HEK293 (cell line): ENCODE measurements around the gene ARFGEF2.

Source experiments
- CTCF ChIA-PET: fragments of 350-600 bp; formaldehyde crosslinking; extraction: SDS; loops from one replicate; lab custom pipeline; 2021; ENCODE audit warnings: antibody characterized with exemption; lab: Yijun Ruan, JAX
- POLR2A ChIA-PET: fragments of 300-600 bp; formaldehyde crosslinking; extraction: SDS; loops from one replicate; lab custom pipeline; 2020; ENCODE audit warnings: antibody characterized with exemption, inconsistent platforms; lab: Yijun Ruan, JAX
- H3K27ac ChIP-seq: fragments of 200-500 bp; sonication (Bioruptor generic); 2 replicates; pipeline ENCODE4 v1.5.1; 2014; ENCODE audit warnings: low read depth, low read length, control low read depth, inconsistent platforms; ENCODE audit errors: extremely low read depth
- H3K36me3 ChIP-seq, 2 experiments: fragments of 200-500 bp in 1 of 2; sonication (Bioruptor generic) in 1 of 2; 1 replicate in 1 of 2; 2 replicates in 1 of 2; pipeline ENCODE4 v1.5.1; 2014 to 2017; ENCODE audit warnings: inconsistent platforms in 2 of 2, low read length in 2 of 2; ENCODE audit not compliant: control insufficient read depth in 2 of 2, insufficient read depth in 1 of 2
- H3K4me1 ChIP-seq: fragments of 200-500 bp; sonication (Bioruptor generic); 2 replicates; pipeline ENCODE4 v1.5.1; 2014; ENCODE audit warnings: mild to moderate bottlenecking, low read length, inconsistent platforms; ENCODE audit not compliant: control insufficient read depth, insufficient read depth
- H3K4me3 ChIP-seq: 2 replicates; pipeline ENCODE4 v1.5.1; 2011; ENCODE audit warnings: low read depth, mild to moderate bottlenecking, control low read depth, low read length, moderate library complexity
- H3K9me3 ChIP-seq: fragments of 200-500 bp; sonication (Bioruptor generic); 2 replicates; pipeline ENCODE4 v1.5.1; 2014; ENCODE audit warnings: low read depth, low read length, inconsistent platforms; ENCODE audit not compliant: control insufficient read depth, insufficient read depth
- EGR2 ChIP-seq: fragments of 450-650 bp; formaldehyde crosslinking; IDR thresholded peaks from 2 replicates; pipeline ENCODE4 v1.5.1; 2016; ENCODE audit warnings: low read depth, missing biosample characterization, missing genetic modification characterization
- FEZF1 ChIP-seq: fragments of 450-650 bp; formaldehyde crosslinking; IDR thresholded peaks from 2 replicates; pipeline ENCODE4 v1.5.1; 2016; ENCODE audit warnings: missing biosample characterization, missing genetic modification characterization
- IKZF3 ChIP-seq: fragments of 450-650 bp; IDR thresholded peaks from 2 replicates; pipeline ENCODE4 v1.5.0; 2018; ENCODE audit warnings: missing biosample characterization, mild to moderate bottlenecking, missing genetic modification characterization, moderate library complexity
- KLF10 ChIP-seq: fragments of 450-650 bp; IDR thresholded peaks from 2 replicates; pipeline ENCODE4 v1.5.1; 2018; ENCODE audit warnings: missing biosample characterization, mild to moderate bottlenecking, missing genetic modification characterization
- KLF7 ChIP-seq: fragments of 450-650 bp; formaldehyde crosslinking; IDR thresholded peaks from 2 replicates; pipeline ENCODE4 v1.5.1; 2016; ENCODE audit warnings: missing biosample characterization, missing genetic modification characterization, borderline replicate concordance
- KLF8 ChIP-seq: fragments of 450-650 bp; formaldehyde crosslinking; IDR thresholded peaks from 2 replicates; pipeline ENCODE4 v1.5.1; 2016; ENCODE audit warnings: missing biosample characterization, missing genetic modification characterization
- MEIS1 ChIP-seq: sonication (generic); formaldehyde crosslinking; IDR thresholded peaks from 2 replicates; pipeline ENCODE4 v1.8.1; 2022; ENCODE audit warnings: missing genetic modification reagents, mild to moderate bottlenecking, borderline replicate concordance
- SALL2 ChIP-seq: fragments of 450-650 bp; formaldehyde crosslinking; IDR thresholded peaks from 2 replicates; pipeline ENCODE4 v1.5.0; 2017; ENCODE audit warnings: missing biosample characterization, mild to moderate bottlenecking, missing genetic modification characterization, borderline replicate concordance
- SP3 ChIP-seq: fragments of 450-650 bp; formaldehyde crosslinking; IDR thresholded peaks from 2 replicates; pipeline ENCODE4 v1.5.1; 2016; ENCODE audit warnings: missing biosample characterization, missing genetic modification characterization
- TSHZ1 ChIP-seq: fragments of 450-650 bp; formaldehyde crosslinking; IDR thresholded peaks from 2 replicates; pipeline ENCODE4 v1.5.1; 2016; ENCODE audit warnings: missing biosample characterization, missing genetic modification characterization, borderline replicate concordance
- YY2 ChIP-seq: fragments of 450-650 bp; formaldehyde crosslinking; IDR thresholded peaks from 2 replicates; pipeline ENCODE4 v1.5.1; 2016; ENCODE audit warnings: missing biosample characterization, missing genetic modification characterization
- ZEB2 ChIP-seq: fragments of 450-650 bp; formaldehyde crosslinking; IDR thresholded peaks from 2 replicates; pipeline ENCODE4 v1.5.1; 2016; ENCODE audit warnings: missing biosample characterization, missing genetic modification characterization
- ZNF155 ChIP-seq: fragments of 450-650 bp; formaldehyde crosslinking; IDR thresholded peaks from 2 replicates; pipeline ENCODE4 v1.5.1; 2016; ENCODE audit warnings: missing biosample characterization, missing genetic modification characterization
- ZNF23 ChIP-seq: fragments of 450-650 bp; formaldehyde crosslinking; IDR thresholded peaks from 2 replicates; pipeline ENCODE4 v1.5.1; 2016; ENCODE audit warnings: missing biosample characterization, missing genetic modification characterization, borderline replicate concordance
- ZNF302 ChIP-seq: fragments of 450-650 bp; formaldehyde crosslinking; IDR thresholded peaks from 2 replicates; pipeline ENCODE4 v1.5.1; 2016; ENCODE audit warnings: missing biosample characterization, missing genetic modification characterization, low read depth
- ZNF426 ChIP-seq: fragments of 450-650 bp; formaldehyde crosslinking; IDR thresholded peaks from 2 replicates; pipeline ENCODE4 v1.5.1; 2017; ENCODE audit warnings: missing biosample characterization, missing genetic modification characterization, mild to moderate bottlenecking, inconsistent platforms, moderate library complexity
- ZNF558 ChIP-seq: fragments of 450-650 bp; formaldehyde crosslinking; IDR thresholded peaks from 2 replicates; pipeline ENCODE4 v1.5.1; 2016; ENCODE audit warnings: missing biosample characterization, missing genetic modification characterization
- ZNF580 ChIP-seq: fragments of 450-650 bp; formaldehyde crosslinking; IDR thresholded peaks from 2 replicates; pipeline ENCODE4 v1.5.1; 2016; ENCODE audit warnings: missing biosample characterization, missing genetic modification characterization
- ZNF621 ChIP-seq: fragments of 450-650 bp; formaldehyde crosslinking; IDR thresholded peaks from 2 replicates; pipeline ENCODE4 v1.5.1; 2017; ENCODE audit warnings: missing biosample characterization, missing genetic modification characterization
- ZNF645 ChIP-seq: fragments of 450-650 bp; formaldehyde crosslinking; IDR thresholded peaks from 2 replicates; pipeline ENCODE4; 2016; ENCODE audit warnings: missing biosample characterization, missing genetic modification characterization
- ZNF791 ChIP-seq: fragments of 450-650 bp; formaldehyde crosslinking; IDR thresholded peaks from 2 replicates; pipeline ENCODE4 v1.5.1; 2016; ENCODE audit warnings: missing biosample characterization, missing genetic modification characterization
- ZNF792 ChIP-seq: fragments of 450-650 bp; formaldehyde crosslinking; IDR thresholded peaks from 2 replicates; pipeline ENCODE4 v1.5.1; 2016; ENCODE audit warnings: missing biosample characterization, missing genetic modification characterization
- ZNF830 ChIP-seq: fragments of 450-650 bp; IDR thresholded peaks from 2 replicates; pipeline ENCODE4 v1.5.0; 2018; ENCODE audit warnings: missing biosample characterization, missing genetic modification characterization, low read depth, mild to moderate bottlenecking, moderate library complexity

ARFGEF2 gene

GRCh38 chr20:48908656-48909319, 12.7 kb upstream of the ARFGEF2 start:
- H3K4me3 ChIP-seq = no peak overlapping the region
- TF ChIP-seq ZNF155 (tag by site-specific recombination) (no peak), IKZF3 (tag by site-specific recombination) (no peak), ZNF792 (no peak), ZNF580 (tag by site-specific recombination) (no peak), ZEB2 (tag by site-specific recombination) (no peak), SALL2 (no peak), ZNF645 (tag by site-specific recombination) (no peak)
- no peak overlapping the region for H3K27ac ChIP-seq
- H3K36me3 ChIP-seq = no peaks in the 10 kb centered on the region
- H3K9me3 ChIP-seq = no peaks in the 10 kb centered on the region
- POLR2A ChIA-PET = no interaction called here
- H3K4me1 ChIP-seq = no peaks in the 10 kb centered on the region
- CTCF ChIA-PET = interaction anchor here (5.6 kb wide), 1 partner anchor 251 kb away, joined by 135 read pairs; no protein-coding TSS in a partner anchor

GRCh38 chr20:48909910-48910309, 11.6 kb upstream of the ARFGEF2 start:
- H3K36me3 ChIP-seq = no peaks in the 10 kb centered on the region
- POLR2A ChIA-PET = no interaction called here
- H3K9me3 ChIP-seq = no peaks in the 10 kb centered on the region
- TF ChIP-seq MEIS1 (CRISPR knock-in tag) (no peak), EGR2 (tag by site-specific recombination) (no peak), ZNF558 (no peak), KLF10 (tag by site-specific recombination) (no peak), SP3 (tag by site-specific recombination) (no peak), ZNF302 (tag by site-specific recombination) (no peak), ZNF23 (tag by site-specific recombination) (no peak), ZNF791 (no peak), FEZF1 (tag by site-specific recombination) (no peak), ZNF426 (no peak), YY2 (tag by site-specific recombination) (no peak), ZNF830 (tag by site-specific recombination) (no peak), ZNF621 (tag by site-specific recombination) (no peak), KLF7 (tag by site-specific recombination) (no peak), KLF8 (tag by site-specific recombination) (no peak), TSHZ1 (tag by site-specific recombination) (no peak)
- no peak overlapping the region for H3K4me3 ChIP-seq
- CTCF ChIA-PET = interaction anchor here (0.6 to 1.1 kb wide), 3 partner anchors 164 to 271 kb away, joined by 3 to 7 read pairs (median 3); no protein-coding TSS in a partner anchor
- H3K27ac ChIP-seq = no peak overlapping the region
- H3K4me1 ChIP-seq = no peaks in the 10 kb centered on the region
